Activated naive CD4-positive, alpha-beta T cell treated with anti-CD3 and anti-CD28 coated beads, Interleukin-2, amount 50 U/mL, for 24 hours (primary cell): Measurements from ENCODE around the gene INO80D.
A peak's percentile ranks its signal among the peaks of the same experiment; 100 is the strongest.
"Not testable (repeated sequence)": the region's sequence is repeated elsewhere in the genome, so short reads cannot be mapped to it uniquely, and the experiment has no call there.

Source experiments
- H3K27ac Mint-ChIP-seq: one replicate; pipeline ENCODE4 v1.8.0; 2021; ENCODE audit warnings: mild to moderate bottlenecking, mixed read lengths
- H3K27me3 Mint-ChIP-seq: one replicate; pipeline ENCODE4 v1.8.0; 2021; ENCODE audit warnings: mixed read lengths
- H3K36me3 Mint-ChIP-seq: one replicate; pipeline ENCODE4 v1.8.0; 2021; ENCODE audit warnings: mixed read lengths
- H3K4me1 Mint-ChIP-seq: one replicate; pipeline ENCODE4 v1.8.0; 2021; ENCODE audit warnings: mixed read lengths
- H3K4me3 Mint-ChIP-seq: one replicate; pipeline ENCODE4 v1.8.0; 2021; ENCODE audit warnings: mild to moderate bottlenecking, mixed read lengths
- H3K9me3 Mint-ChIP-seq: one replicate; pipeline ENCODE4 v1.8.0; 2021; ENCODE audit warnings: mixed read lengths

Gene INO80D

GRCh38 chr2:206095536-206096332 lies 9.8 kb upstream of the INO80D start:
- Mint-ChIP-seq H3K27me3 (no peaks in the 10 kb centered on the region), H3K4me3 (no peak overlapping the region), H3K36me3 (no peaks in the 10 kb centered on the region), H3K9me3 (no peaks in the 10 kb centered on the region), H3K27ac (no peak overlapping the region), H3K4me1 (no peaks in the 10 kb centered on the region)

- H3K27ac Mint-ChIP-seq: no peak overlapping the region
These were observed 6.3 kb upstream of the INO80D start for GRCh38 chr2:206092297-206092696.

GRCh38 chr2:206088248-206088647 lies 2.3 kb upstream of the INO80D start:
- peak overlapping the region; percentile 23 for H3K4me3 Mint-ChIP-seq

More at GRCh38 chr2:206092297-206092696, 6.3 kb upstream of the INO80D start:
- H3K4me1 Mint-ChIP-seq: peaks cover 14% of the 10 kb centered on the region
- no peaks in the 10 kb centered on the region for H3K36me3 Mint-ChIP-seq
- no peaks in the 10 kb centered on the region for H3K9me3 Mint-ChIP-seq
- no peaks in the 10 kb centered on the region for H3K27me3 Mint-ChIP-seq
- H3K4me3 Mint-ChIP-seq: no peak overlapping the region

GRCh38 chr2:206086716-206087350 lies 859 bp upstream of the INO80D start:
- H3K4me3 Mint-ChIP-seq: peak overlapping the region; percentile 100
- no peaks in the 10 kb centered on the region for H3K36me3 Mint-ChIP-seq
- no peaks in the 10 kb centered on the region for H3K27me3 Mint-ChIP-seq
- H3K9me3 Mint-ChIP-seq: no peaks in the 10 kb centered on the region
- H3K27ac Mint-ChIP-seq: peak overlapping the region; percentile 96
- H3K4me1 Mint-ChIP-seq: peaks cover 36% of the 10 kb centered on the region

More at GRCh38 chr2:206088248-206088647, 2.3 kb upstream of the INO80D start:
- H3K4me1 Mint-ChIP-seq: peaks cover 35% of the 10 kb centered on the region
- H3K9me3 Mint-ChIP-seq: no peaks in the 10 kb centered on the region
- H3K27ac Mint-ChIP-seq: no peak overlapping the region
- no peaks in the 10 kb centered on the region for H3K27me3 Mint-ChIP-seq
- H3K36me3 Mint-ChIP-seq: no peaks in the 10 kb centered on the region

- no peaks in the 10 kb centered on the region for H3K27me3 Mint-ChIP-seq
- H3K4me3 Mint-ChIP-seq: peak overlapping the region; percentile 100
- H3K27ac Mint-ChIP-seq: peak overlapping the region; percentile 97
- H3K4me1 Mint-ChIP-seq: peaks cover 48% of the 10 kb centered on the region
- no peaks in the 10 kb centered on the region for H3K9me3 Mint-ChIP-seq
- H3K36me3 Mint-ChIP-seq: peaks cover under 1% of the 10 kb centered on the region
These were observed 868 bp downstream of the INO80D start for GRCh38 chr2:206084870-206085741.

- H3K4me3 Mint-ChIP-seq: peak overlapping the region; percentile 99
- H3K36me3 Mint-ChIP-seq: peaks cover 1% of the 10 kb centered on the region
- H3K4me1 Mint-ChIP-seq: peaks cover 52% of the 10 kb centered on the region
- H3K27ac Mint-ChIP-seq: peak overlapping the region; percentile 97
- no peaks in the 10 kb centered on the region for H3K9me3 Mint-ChIP-seq
- no peaks in the 10 kb centered on the region for H3K27me3 Mint-ChIP-seq
These were observed 1.5 kb downstream of the INO80D start for GRCh38 chr2:206084439-206084869.

- H3K4me3 Mint-ChIP-seq: peak overlapping the region; percentile 99
- peaks cover 52% of the 10 kb centered on the region for H3K4me1 Mint-ChIP-seq
- peak overlapping the region; percentile 97 for H3K27ac Mint-ChIP-seq
- peaks cover 1% of the 10 kb centered on the region for H3K36me3 Mint-ChIP-seq
- no peaks in the 10 kb centered on the region for H3K9me3 Mint-ChIP-seq
- no peaks in the 10 kb centered on the region for H3K27me3 Mint-ChIP-seq
These were observed 2.2 kb downstream of the INO80D start for GRCh38 chr2:206083602-206084438.

GRCh38 chr2:206082298-206082843 lies 3.6 kb downstream of the INO80D start:
- H3K27ac Mint-ChIP-seq: no peak overlapping the region
- H3K36me3 Mint-ChIP-seq: peaks cover 1% of the 10 kb centered on the region
- H3K4me1 Mint-ChIP-seq: peaks cover 56% of the 10 kb centered on the region
- H3K27me3 Mint-ChIP-seq: no peaks in the 10 kb centered on the region
- H3K4me3 Mint-ChIP-seq: no peak overlapping the region
- no peaks in the 10 kb centered on the region for H3K9me3 Mint-ChIP-seq

- Mint-ChIP-seq H3K27me3 (no peaks in the 10 kb centered on the region), H3K4me1 (peaks cover 57% of the 10 kb centered on the region), H3K27ac (no peak overlapping the region), H3K36me3 (peaks cover 1% of the 10 kb centered on the region), H3K4me3 (no peak overlapping the region), H3K9me3 (no peaks in the 10 kb centered on the region)
These were observed 5.0 kb downstream of the INO80D start for GRCh38 chr2:206080927-206081326.

- Mint-ChIP-seq H3K36me3 (peaks cover 2% of the 10 kb centered on the region), H3K4me3 (no peak overlapping the region), H3K4me1 (peaks cover 62% of the 10 kb centered on the region), H3K27ac (peak overlapping the region; percentile 64), H3K9me3 (no peaks in the 10 kb centered on the region), H3K27me3 (no peaks in the 10 kb centered on the region)
These were observed 6.1 kb downstream of the INO80D start for GRCh38 chr2:206079699-206080465.

GRCh38 chr2:206077879-206078278 lies 8.1 kb downstream of the INO80D start:
- H3K9me3 Mint-ChIP-seq, H3K27me3 Mint-ChIP-seq, H3K27ac Mint-ChIP-seq, H3K36me3 Mint-ChIP-seq, H3K4me3 Mint-ChIP-seq: not testable (repeated sequence)
- peaks cover 60% of the 10 kb centered on the region for H3K4me1 Mint-ChIP-seq

- Mint-ChIP-seq H3K4me1 (peaks cover 60% of the 10 kb centered on the region), H3K4me3 (no peak overlapping the region), H3K9me3 (no peaks in the 10 kb centered on the region), H3K27me3 (no peaks in the 10 kb centered on the region), H3K36me3 (peaks cover 9% of the 10 kb centered on the region), H3K27ac (no peak overlapping the region)
These were observed 10.9 kb downstream of the INO80D start for GRCh38 chr2:206075113-206075512.

GRCh38 chr2:206071807-206072206 lies 14.2 kb downstream of the INO80D start:
- peaks cover 57% of the 10 kb centered on the region for H3K4me1 Mint-ChIP-seq
- no peak overlapping the region for H3K4me3 Mint-ChIP-seq
- H3K27me3 Mint-ChIP-seq: no peaks in the 10 kb centered on the region

GRCh38 chr2:206069417-206069816 lies 16.6 kb downstream of the INO80D start:
- Mint-ChIP-seq H3K36me3 (peaks cover 11% of the 10 kb centered on the region), H3K27ac (no peak overlapping the region), H3K27me3 (no peaks in the 10 kb centered on the region), H3K4me1 (peaks cover 62% of the 10 kb centered on the region), H3K4me3 (no peak overlapping the region), H3K9me3 (no peaks in the 10 kb centered on the region)

More at GRCh38 chr2:206071807-206072206, 14.2 kb downstream of the INO80D start:
- H3K27ac Mint-ChIP-seq: no peak overlapping the region
- no peaks in the 10 kb centered on the region for H3K9me3 Mint-ChIP-seq
- peaks cover 12% of the 10 kb centered on the region for H3K36me3 Mint-ChIP-seq
